ENCODE data around the gene NXNL2. TPM values are rescaled to one million over a fixed set of nuclear protein-coding genes. Genes with fewer than 3 reads are reported as not detected.

NXNL2 gene
- total RNA-seq, 1 experiment from 2014 or later = 0.86 TPM

GRCh38 chr9:88522360-88522759, 12.6 kb upstream of the NXNL2 start:
- Histone ChIP-seq H3K27me3 (ENCODE audit: insufficient read depth, low read length) (no peaks in the 10 kb centered on the region), H3K4me2 (ENCODE audit: low read length) (no peak overlapping the region), H3K27ac (ENCODE audit: low read depth, low read length) (no peak overlapping the region), H3K9me2 (ENCODE audit: insufficient read depth) (no peaks in the 10 kb centered on the region), H3K9me3 (ENCODE audit: control insufficient read depth in 1 of 2, insufficient read depth in 1 of 2, low read depth in 1 of 2, low read length in 2 of 2) (no peaks in the 10 kb centered on the region), H3K4me1 (ENCODE audit: control insufficient read depth in 1 of 2, insufficient read depth in 2 of 2, low read length in 2 of 2) (peaks cover 17 to 24% of the 10 kb centered on the region in 2 experiments), H3K4me3 (replicated peaks in 1 of 2; ENCODE audit: low read depth in 1 of 2, low read length in 2 of 2) (no peak overlapping the region), H3K79me2 (ENCODE audit: insufficient read depth, low read length) (no peaks in the 10 kb centered on the region), H4K20me1 (ENCODE audit: insufficient read depth) (no peaks in the 10 kb centered on the region), H3K36me3 (ENCODE audit: control insufficient read depth in 1 of 2, insufficient read depth in 2 of 2, low read length in 2 of 2) (no peaks in the 10 kb centered on the region), H3K9ac (ENCODE audit: low read length) (no peak overlapping the region), H2AFZ (ENCODE audit: low read depth, low read length, poor library complexity, severe bottlenecking) (no peak overlapping the region)
- no peak for DNase-seq (ENCODE audit: low read depth, low spot score)
- CTCF ChIA-PET = no interaction called here
- POLR2A ChIA-PET = no interaction called here
- RAD21 ChIA-PET (ENCODE audit: low non-redundant PET in 1 of 2, low total read pairs in 2 of 2, uncharacterized antibody in 2 of 2, unreplicated experiment in 2 of 2) = no interaction called here
- intact Hi-C loops (cut with micrococcal nuclease) = no loop called here
- BruUV-seq (replicated peaks) = no TSS peak
- no peak for ATAC-seq
- TF ChIP-seq CTCF (IDR thresholded peaks at IDR 0.05 in 2 of 3, conservative IDR thresholded peaks at IDR 0.05 in 1 of 3; ENCODE audit: borderline replicate concordance in 1 of 3, insufficient read depth in 1 of 3, low read depth in 2 of 3, low read length in 2 of 3) (no peak), POLR2AphosphoS5 (IDR thresholded peaks at IDR 0.05; ENCODE audit: low read depth, low read length) (no peak), POLR2A (IDR thresholded peaks at IDR 0.05; ENCODE audit: borderline replicate concordance, extremely low read depth, insufficient read depth, insufficient read length) (no peak), SIN3A (IDR thresholded peaks at IDR 0.05; ENCODE audit: low read depth) (no peak), EGR1 (IDR thresholded peaks at IDR 0.05; ENCODE audit: low read depth) (no peak)

DNA sequence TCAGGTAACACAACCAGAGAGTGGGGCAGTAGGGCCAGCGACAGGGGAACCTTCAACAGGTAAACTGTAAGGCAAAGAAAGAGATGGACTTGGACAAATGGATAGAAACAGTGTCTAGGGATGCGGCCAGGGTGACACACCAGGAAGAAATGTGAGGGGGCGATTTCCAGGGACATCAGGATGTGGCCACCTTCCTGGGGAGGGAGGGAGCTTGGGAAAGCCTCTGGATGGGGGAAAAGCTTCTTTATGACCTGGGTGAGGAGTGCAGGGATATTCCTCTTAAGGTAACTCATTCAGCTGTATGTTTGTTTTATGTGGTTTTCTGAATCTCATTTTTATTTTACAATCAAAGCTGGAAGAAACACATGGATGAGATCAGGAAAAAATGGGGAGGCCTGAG, 11.9 kb upstream of the NXNL2 start:
- Histone ChIP-seq H2AFZ (ENCODE audit: low read depth, low read length, poor library complexity, severe bottlenecking) (no peak overlapping the region), H3K36me3 (ENCODE audit: control insufficient read depth in 1 of 2, insufficient read depth in 2 of 2, low read length in 2 of 2) (no peaks in the 10 kb centered on the region), H3K79me2 (ENCODE audit: insufficient read depth, low read length) (no peaks in the 10 kb centered on the region), H4K20me1 (ENCODE audit: insufficient read depth) (no peaks in the 10 kb centered on the region), H3K27ac (ENCODE audit: low read depth, low read length) (no peak overlapping the region), H3K4me2 (ENCODE audit: low read length) (peak overlapping the region; percentile 71), H3K4me1 (ENCODE audit: control insufficient read depth in 1 of 2, insufficient read depth in 2 of 2, low read length in 2 of 2) (peaks cover 17 to 24% of the 10 kb centered on the region in 2 experiments), H3K9me3 (ENCODE audit: control insufficient read depth in 1 of 2, insufficient read depth in 1 of 2, low read depth in 1 of 2, low read length in 2 of 2) (no peaks in the 10 kb centered on the region), H3K9me2 (ENCODE audit: insufficient read depth) (no peaks in the 10 kb centered on the region), H3K4me3 (replicated peaks in 1 of 2; ENCODE audit: low read depth in 1 of 2, low read length in 2 of 2) (peak overlapping the region in 1 of 2 experiments; percentile 16; a peak in 2 of 4 replicates), H3K27me3 (ENCODE audit: insufficient read depth, low read length) (no peaks in the 10 kb centered on the region), H3K9ac (ENCODE audit: low read length) (peak overlapping the region; percentile 9; the same call in 1 of the 2 replicates)
- ChIA-PET CTCF (no interaction called here), POLR2A (no interaction called here), RAD21 (ENCODE audit: low non-redundant PET in 1 of 2, low total read pairs in 2 of 2, uncharacterized antibody in 2 of 2, unreplicated experiment in 2 of 2) (no interaction called here)
- no peak for DNase-seq (ENCODE audit: low read depth, low spot score)
- TF ChIP-seq YY1 (IDR thresholded peaks at IDR 0.05; ENCODE audit: extremely low read depth, insufficient replicate concordance, low read depth, low read length) (no peak), ATF3 (IDR thresholded peaks at IDR 0.05) (no peak), EGR1 (IDR thresholded peaks at IDR 0.05; ENCODE audit: low read depth) (peak; percentile 82), EZH2phosphoT487 (IDR thresholded peaks at IDR 0.05; ENCODE audit: borderline replicate concordance) (no peak), SRF (IDR thresholded peaks at IDR 0.05; ENCODE audit: low read depth) (no peak), SP1 (IDR thresholded peaks at IDR 0.05; ENCODE audit: low read depth) (no peak), FOSL1 (IDR thresholded peaks at IDR 0.05; ENCODE audit: low read depth) (0 out of 2 replicates have a peak, but pooled peaks have one; percentile 30), CEBPB (IDR thresholded peaks at IDR 0.05; ENCODE audit: low read depth) (no peak), JUND (IDR thresholded peaks at IDR 0.05) (0 out of 2 replicates have a peak, but pooled peaks have one; percentile 31)
- BruUV-seq (replicated peaks) = no TSS peak
- intact Hi-C loops (cut with micrococcal nuclease) = no loop called here
- ATAC-seq = peak; percentile 72

Measured in HCT116 (cell line).